Sciatic nerve (tissue), 2 donors: ENCODE results near the gene UGT8. TPM values are rescaled to one million over a fixed set of nuclear protein-coding genes. Genes with fewer than 3 reads are reported as not detected.
A peak's percentile ranks its signal among the peaks of the same experiment; 100 is the strongest.

Experiments
- ATAC-seq: fragments of 200-7000 bp; cut with Tn5 transposase; one replicate; pipeline ENCODE4 v1.9.1; 2020; ENCODE audit warnings: mild to moderate bottlenecking, moderate library complexity
- DNase-seq: peaks from one replicate; pipeline ENCODE4 v3.0.0-alpha.2; 2020; ENCODE audit warnings: low spot score
- intact Hi-C: fragments of 100-400 bp; cut with DNase I; formaldehyde crosslinking; loops from one replicate; pipeline ENCODE4 v1.14.2; 2022
- microRNA-seq: library from miRNA; unstranded; fragments of <30 nt; microRNA quantifications from one replicate; pipeline ENCODE4 v1.2.0, GENCODE V29; 2020
- total RNA-seq: library from RNA; stranded (reverse); fragmentation: NEBNext Ultra II Directional; extraction: Animal tissue kit (Norgen Biotek cat#: 25700); gene quantifications from one replicate; pipeline ENCODE4 v1.2.1, GENCODE V29; 2021
- donor health status: DM: no; HTN: no; CAD: no.
- donor health status: DM: no; HTN: no; CAD: no.

UGT8 gene
- total RNA-seq, 1 donor from 2014 or later, result 85.1 TPM

- ATAC-seq (no peak), DNase-seq (no peak)
- intact Hi-C loops, result no loop called here
Measured at GRCh38 chr4:114674080-114674479, 75.5 kb downstream of the UGT8 start.

- no peak for DNase-seq
- ATAC-seq, result no peak
- intact Hi-C loops, result no loop called here
Measured at GRCh38 chr4:114677346-114677979, 78.9 kb downstream of the UGT8 start.

- DNase-seq (no peak), ATAC-seq (no peak)
- intact Hi-C loops, result no loop called here
Measured at GRCh38 chr4:114684462-114684861, 85.9 kb downstream of the UGT8 start.

- ATAC-seq, result no peak
- intact Hi-C loops, result no loop called here
- DNase-seq, result no peak
Measured at GRCh38 chr4:114688059-114688458, 89.5 kb downstream of the UGT8 start.

GRCh38 chr4:114690571-114690970, 92.0 kb downstream of the UGT8 start:
- intact Hi-C loops, result no loop called here

DNA sequence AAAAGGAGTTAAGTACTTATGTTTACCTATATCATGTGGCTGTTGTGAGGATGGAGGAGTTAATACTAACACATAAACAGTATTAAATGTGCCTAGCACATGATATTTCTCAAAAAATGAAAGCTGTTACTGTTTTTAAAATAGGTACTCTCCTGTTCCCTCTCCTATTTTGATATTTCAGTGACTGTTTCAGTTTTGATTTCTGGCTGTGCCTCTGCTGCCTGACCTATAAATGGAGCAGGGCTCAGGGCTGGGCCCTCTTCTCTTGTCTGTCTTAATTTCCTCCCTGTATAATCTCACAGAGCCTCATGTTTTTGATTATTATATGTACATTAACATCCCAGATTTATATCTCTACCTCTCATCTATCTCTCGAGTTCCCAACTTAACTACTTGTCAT, 93.3 kb downstream of the UGT8 start:
- intact Hi-C loops, result no loop called here
- ATAC-seq (no peak), DNase-seq (no peak)

More at GRCh38 chr4:114690571-114690970, 92.0 kb downstream of the UGT8 start:
- ATAC-seq (no peak), DNase-seq (no peak)

GRCh38 chr4:114692958-114693357, 94.4 kb downstream of the UGT8 start:
- intact Hi-C loops, result no loop called here
- no peak for ATAC-seq
- no peak for DNase-seq

DNA sequence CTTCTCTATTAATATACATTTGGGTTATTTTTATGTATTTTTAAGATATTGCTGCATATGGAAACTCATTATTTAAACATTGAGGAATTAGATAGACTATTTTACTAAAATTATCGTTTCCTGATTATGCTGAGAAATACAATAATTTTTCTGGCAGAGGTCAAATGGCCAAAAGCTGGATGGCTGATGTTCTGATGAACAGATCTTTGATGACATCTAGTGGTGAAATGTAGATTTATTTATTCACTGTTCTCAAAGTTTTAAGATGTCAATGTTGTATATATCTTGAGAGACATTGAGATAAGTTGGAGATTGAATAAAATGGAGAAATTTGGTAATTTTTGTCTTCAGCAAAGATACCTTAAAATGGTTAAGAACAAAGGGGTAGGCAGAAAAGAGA, 96.2 kb downstream of the UGT8 start:
- intact Hi-C loops, result no loop called here
- no peak for ATAC-seq
- no peak for DNase-seq

- DNase-seq (no peak), ATAC-seq (no peak)
- intact Hi-C loops, result no loop called here
Measured at GRCh38 chr4:114698231-114698630, 99.6 kb downstream of the UGT8 start.

DNA sequence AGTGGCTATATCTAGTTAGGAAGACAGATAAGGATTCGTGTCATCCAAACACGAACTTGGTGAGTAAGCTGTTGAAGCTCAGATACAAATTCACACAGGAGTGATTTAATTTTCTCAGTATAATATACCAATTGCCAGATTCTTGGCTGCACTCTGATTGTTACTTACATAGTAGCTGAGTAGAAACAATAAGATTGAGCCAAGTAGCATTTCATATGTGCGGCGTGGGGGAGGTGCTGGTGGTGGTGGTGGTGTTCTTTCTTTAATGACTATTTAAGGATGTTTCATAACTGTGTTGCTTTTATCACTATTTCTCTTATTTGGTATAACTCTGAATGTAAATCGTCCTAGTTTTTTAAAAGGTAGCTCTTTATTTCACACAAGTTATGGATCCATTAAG, 102.9 kb downstream of the UGT8 start:
- no peak for DNase-seq
- ATAC-seq, result no peak
- intact Hi-C loops, result no loop called here

DNA sequence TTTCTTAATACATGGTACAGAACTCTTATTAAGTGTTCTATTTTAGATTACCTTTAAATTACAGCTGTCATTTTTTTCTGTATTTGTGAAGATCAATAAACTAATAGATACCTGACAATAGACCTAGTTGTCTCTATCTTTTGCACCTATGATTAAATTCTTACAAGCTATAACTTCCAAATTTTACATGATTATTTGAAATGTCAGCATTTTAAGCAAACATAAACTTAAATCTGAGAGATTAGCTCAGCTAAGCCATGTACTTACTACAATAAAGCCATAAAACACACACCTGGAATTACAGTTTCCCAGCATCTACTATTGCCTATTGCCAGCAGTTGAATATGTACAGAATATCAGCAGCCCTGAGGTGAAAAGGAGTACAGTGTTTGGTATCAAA, 118.8 kb downstream of the UGT8 start:
- intact Hi-C loops, result no loop called here
- ATAC-seq, result no peak
- DNase-seq, result no peak

DNA sequence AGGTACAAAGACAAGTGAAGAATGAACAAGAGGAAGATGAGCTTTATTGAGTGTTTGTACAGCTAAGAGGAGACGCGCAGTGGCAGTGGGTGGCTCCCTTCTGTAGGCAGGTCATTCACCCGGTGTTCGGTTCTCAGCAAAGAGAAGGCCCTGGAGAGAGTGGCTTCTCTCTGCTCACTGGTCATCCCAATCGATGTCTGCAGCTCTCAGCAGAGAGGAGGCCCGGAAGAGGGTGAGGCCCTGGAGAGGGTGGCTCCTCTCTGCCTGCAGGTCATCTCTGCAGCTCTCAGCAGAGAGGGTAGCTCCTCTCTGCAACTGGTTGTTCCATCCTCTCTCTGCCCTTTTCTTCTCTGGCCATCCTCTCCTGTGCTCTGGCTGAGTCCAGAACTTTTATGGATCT, 126.5 kb downstream of the UGT8 start:
- ATAC-seq (no peak), DNase-seq (no peak)
- intact Hi-C loops, result no loop called here

DNA sequence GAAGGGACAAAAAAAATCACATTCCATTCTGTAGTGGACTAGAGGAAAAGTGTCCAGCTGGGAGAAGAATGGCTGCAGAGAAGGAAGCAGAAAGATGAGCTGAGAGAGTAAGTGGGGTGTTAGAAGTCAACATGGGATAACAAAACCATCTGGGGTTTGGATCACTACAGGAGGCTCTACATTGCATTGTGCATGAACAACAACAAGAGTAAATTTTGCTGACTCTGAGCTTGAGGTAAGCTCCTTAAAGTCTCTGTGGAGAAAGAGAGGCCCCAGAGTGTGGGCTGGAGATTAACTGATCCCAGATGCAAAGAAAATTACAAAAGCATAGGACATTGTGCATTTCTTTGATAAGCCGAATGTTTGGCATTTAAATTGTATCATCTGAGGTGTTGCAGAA, 128.9 kb downstream of the UGT8 start:
- intact Hi-C loops, result no loop called here
- ATAC-seq, result no peak
- DNase-seq, result no peak

Small RNA genes within 50 kb of the gene (microRNA-seq; reads per million reads assigned to microRNA genes)
- 27.9 reads per million, percentile 36 among the genes with 10 or more reads in this experiment for gene MIR577
